Right cardiac atrium (tissue), 5 donors: ENCODE results near the gene CSNK2B. TPM values are rescaled to one million over a fixed set of nuclear protein-coding genes. Genes with fewer than 3 reads are reported as not detected.
"Not testable (repeated sequence)": the region's sequence is repeated elsewhere in the genome, so short reads cannot be mapped to it uniquely, and the experiment has no call there.

Experiments
- ATAC-seq, 2 donors: fragments of 200-7000 bp; cut with Tn5 transposase; one replicate each; pipeline versions ENCODE4 v1.8.0 to v1.9.1; 2020; ENCODE audit warnings: moderate library complexity in 2 of 2, mild to moderate bottlenecking in 1 of 2
- DNase-seq, 3 donors: peaks; one replicate each; pipeline ENCODE4 v3.0.0-alpha.2; 2020
- H3K27ac ChIP-seq: one replicate; pipeline ENCODE4 v1.5.1; 2013; ENCODE audit warnings: mild to moderate bottlenecking, low read length, control low read depth, moderate library complexity
- H3K27me3 ChIP-seq: one replicate; pipeline ENCODE4 v1.6.1; 2013; ENCODE audit not compliant: control insufficient read depth, insufficient read depth
- H3K4me1 ChIP-seq: one replicate; pipeline ENCODE4 v1.6.1; 2013; ENCODE audit warnings: low read length; ENCODE audit not compliant: control insufficient read depth, insufficient read depth
- H3K4me3 ChIP-seq: one replicate; pipeline ENCODE4 v1.5.1; 2013; ENCODE audit warnings: low read length, control low read depth
- H3K9me3 ChIP-seq: one replicate; pipeline ENCODE4 v1.6.1; 2013; ENCODE audit warnings: low read length; ENCODE audit not compliant: control insufficient read depth
- WGBS: extraction: QIAGEN DNeasy Blood & Tissue Kit; methylation state at CpG from one replicate; pipeline ENCODE4 v1.1.7; 2013; 5-methylcytosine and 5-hydroxymethylcytosine counted together
- intact Hi-C, 4 donors: fragments of 100-400 bp; cut with DNase I; formaldehyde crosslinking; loops; one replicate each; pipeline versions ENCODE4 v1.11.0 to v1.14.0; 2022 to 2023
- polyA plus RNA-seq: library from polyadenylated mRNA; stranded (reverse); fragments of 200-250 nt; gene quantifications from one replicate; pipeline ENCODE4 v1.2.3, GENCODE V29; 2013
- total RNA-seq, 4 donors: library from RNA; stranded (reverse); fragmentation: NEBNext Ultra II Directional; extraction: Animal tissue kit (Norgen Biotek cat#: 25700); gene quantifications; one replicate each; pipeline ENCODE4 v1.2.1, GENCODE V29; 2021
- donor health status: healthy with polysubstance abuse.
- donor health status: DM: no; HTN: yes; CAD: no.
- donor health status: DM: no; HTN: no; CAD: no.
- donor health status: DM: no; HTN: yes; CAD: no; lungs with severe emphysema.
- donor health status: DM: yes; HTN: yes; CAD: no.

CSNK2B gene
- total and polyA plus RNA-seq, 5 donors: 110 to 158 (median 119) TPM

- intact Hi-C loops: no loop called here
- Histone ChIP-seq H3K4me1 (no peaks in the 10 kb centered on the region), H3K27ac (no peak overlapping the region), H3K9me3 (no peaks in the 10 kb centered on the region), H3K27me3 (no peaks in the 10 kb centered on the region), H3K4me3 (no peak overlapping the region)
- DNase-seq (no peak), ATAC-seq (no peak)
- WGBS: 88% methylated on average over 10 of the region's 10 CpGs
Observed at GRCh38 chr6:31707701-31708100, 41.8 kb downstream of the CSNK2B start.

GRCh38 chr6:31708224-31708623, 42.3 kb downstream of the CSNK2B start:
- Histone ChIP-seq H3K4me3 (no peak overlapping the region), H3K9me3 (no peaks in the 10 kb centered on the region), H3K27ac (no peak overlapping the region), H3K4me1 (no peaks in the 10 kb centered on the region), H3K27me3 (no peaks in the 10 kb centered on the region)
- ATAC-seq: no peak
- WGBS: 93% methylated on average over 3 of the region's 3 CpGs
- DNase-seq: no peak
- intact Hi-C loops: no loop called here

GRCh38 chr6:31709157-31709556, 43.3 kb downstream of the CSNK2B start:
- intact Hi-C loops, ATAC-seq, DNase-seq, H3K9me3 ChIP-seq, H3K27me3 ChIP-seq, H3K27ac ChIP-seq, H3K4me1 ChIP-seq, H3K4me3 ChIP-seq: not testable (repeated sequence)
- WGBS: 88% methylated on average over 11 of the region's 11 CpGs

GRCh38 chr6:31710523-31711219, 44.8 kb downstream of the CSNK2B start:
- Histone ChIP-seq H3K27ac (no peak overlapping the region), H3K27me3 (no peaks in the 10 kb centered on the region), H3K4me1 (no peaks in the 10 kb centered on the region), H3K4me3 (no peak overlapping the region), H3K9me3 (no peaks in the 10 kb centered on the region)
- DNase-seq: no peak
- no peak for ATAC-seq
- intact Hi-C loops: no loop called here
- WGBS: 46% methylated on average over 5 of the region's 5 CpGs

GRCh38 chr6:31711233-31711632, 45.4 kb downstream of the CSNK2B start:
- no peaks in the 10 kb centered on the region for H3K4me1 ChIP-seq
- DNase-seq (no peak), ATAC-seq (peak; percentile 27 to 29)
- WGBS: 46% methylated on average over 8 of the region's 8 CpGs
- no peak overlapping the region for H3K4me3 ChIP-seq
- intact Hi-C loops: no loop called here
- H3K27ac ChIP-seq: no peak overlapping the region
- no peaks in the 10 kb centered on the region for H3K27me3 ChIP-seq
- H3K9me3 ChIP-seq: no peaks in the 10 kb centered on the region

GRCh38 chr6:31712296-31712695, 46.4 kb downstream of the CSNK2B start:
- WGBS: 74% methylated on average over 8 of the region's 8 CpGs
- intact Hi-C loops: no loop called here
- ATAC-seq: peak; percentile 26 to 54

GRCh38 chr6:31713465-31713864, 47.6 kb downstream of the CSNK2B start:
- intact Hi-C loops: no loop called here
- Histone ChIP-seq H3K27ac (no peak overlapping the region), H3K4me3 (no peak overlapping the region), H3K27me3 (no peaks in the 10 kb centered on the region), H3K4me1 (no peaks in the 10 kb centered on the region), H3K9me3 (no peaks in the 10 kb centered on the region)
- no peak for DNase-seq
- ATAC-seq: no peak
- WGBS: 63% methylated on average over 4 of the region's 4 CpGs

More at GRCh38 chr6:31712296-31712695, 46.4 kb downstream of the CSNK2B start:
- Histone ChIP-seq H3K27ac (no peak overlapping the region), H3K27me3 (no peaks in the 10 kb centered on the region), H3K4me1 (no peaks in the 10 kb centered on the region), H3K4me3 (no peak overlapping the region), H3K9me3 (no peaks in the 10 kb centered on the region)
- no peak for DNase-seq

- H3K4me1 ChIP-seq: no peaks in the 10 kb centered on the region
- no peak overlapping the region for H3K4me3 ChIP-seq
- H3K27ac ChIP-seq: no peak overlapping the region
- H3K27me3 ChIP-seq: no peaks in the 10 kb centered on the region
- H3K9me3 ChIP-seq: no peaks in the 10 kb centered on the region
- DNase-seq: no peak
- ATAC-seq: no peak
- intact Hi-C loops: no loop called here
- 47% methylated on average over 5 of the region's 5 CpGs for WGBS
Observed at GRCh38 chr6:31713991-31714684, 48.3 kb downstream of the CSNK2B start.

GRCh38 chr6:31715022-31715958, 49.4 kb downstream of the CSNK2B start, which contains the start of gene LY6G6D:
LY6G6D (plus strand) TSS chr6:31715348; CDS start chr6:31715356, 8 bp downstream.
- no peaks in the 10 kb centered on the region for H3K27me3 ChIP-seq
- 72% methylated on average over 16 of the region's 16 CpGs for WGBS
- no peak within 1 kb of the TSS for H3K27ac ChIP-seq
- H3K9me3 ChIP-seq: no peaks in the 10 kb centered on the region
- intact Hi-C loops: no loop called here
- no peak for ATAC-seq
- no peak within 1 kb of the TSS for H3K4me3 ChIP-seq
- no peaks in the 10 kb centered on the region for H3K4me1 ChIP-seq
- no peak for DNase-seq

GRCh38 chr6:31717499-31718222, 51.8 kb downstream of the CSNK2B start:
- DNase-seq: no peak
- intact Hi-C loops: no loop called here
- H3K27ac ChIP-seq: no peak overlapping the region

More at GRCh38 chr6:31717499-31718222, 51.8 kb downstream of the CSNK2B start:
- no peaks in the 10 kb centered on the region for H3K4me1 ChIP-seq
- H3K4me3 ChIP-seq: no peak overlapping the region
- no peaks in the 10 kb centered on the region for H3K9me3 ChIP-seq
- 66% methylated on average over 10 of the region's 10 CpGs for WGBS
- H3K27me3 ChIP-seq: no peaks in the 10 kb centered on the region
- ATAC-seq: no peak
